NCI-H345 (cell line): ENCODE data around the gene DNPH1.

Experiments
- DNase-seq: peaks from one replicate; lab custom pipeline; 2025; lab: John Stamatoyannopoulos, UW

DNPH1 gene

GRCh38 chr6:43181621-43181941 is 47.7 kb downstream of the DNPH1 start:
- DNase-seq, result no peak

GRCh38 chr6:43180985-43181384 is 48.3 kb downstream of the DNPH1 start:
- DNase-seq, result no peak

GRCh38 chr6:43180058-43180457 is 49.2 kb downstream of the DNPH1 start:
- DNase-seq, result no peak

GRCh38 chr6:43178951-43179830 is 50.1 kb downstream of the DNPH1 start:
- DNase-seq, result no peak

- DNase-seq, result no peak
Measured at GRCh38 chr6:43178150-43178549, 51.1 kb downstream of the DNPH1 start.

GRCh38 chr6:43176423-43176786 is 52.9 kb downstream of the DNPH1 start:
- no peak for DNase-seq

GRCh38 chr6:43175676-43176422 is 53.4 kb downstream of the DNPH1 start:
- DNase-seq, result no peak
